Mammary epithelial cell (primary cell): ENCODE data around the gene CNTNAP2.

Source experiments
- CTCF ChIP-seq, 2 donors: IDR thresholded peaks in 1 of 2; conservative IDR thresholded peaks in 1 of 2; 2 replicates each; pipeline ENCODE4 v1.5.1; 2011 to 2012; ENCODE audit warnings: inconsistent platforms in 2 of 2, low read length in 2 of 2, mild to moderate bottlenecking in 2 of 2, control low read depth in 1 of 2, low read depth in 1 of 2; ENCODE audit not compliant: insufficient read depth in 1 of 2; ENCODE audit errors: extremely low read depth in 1 of 2
- EZH2 ChIP-seq: IDR thresholded peaks from 2 replicates; pipeline ENCODE4 v1.6.1; 2012; ENCODE audit warnings: low read length, inconsistent platforms, borderline replicate concordance

DNA sequence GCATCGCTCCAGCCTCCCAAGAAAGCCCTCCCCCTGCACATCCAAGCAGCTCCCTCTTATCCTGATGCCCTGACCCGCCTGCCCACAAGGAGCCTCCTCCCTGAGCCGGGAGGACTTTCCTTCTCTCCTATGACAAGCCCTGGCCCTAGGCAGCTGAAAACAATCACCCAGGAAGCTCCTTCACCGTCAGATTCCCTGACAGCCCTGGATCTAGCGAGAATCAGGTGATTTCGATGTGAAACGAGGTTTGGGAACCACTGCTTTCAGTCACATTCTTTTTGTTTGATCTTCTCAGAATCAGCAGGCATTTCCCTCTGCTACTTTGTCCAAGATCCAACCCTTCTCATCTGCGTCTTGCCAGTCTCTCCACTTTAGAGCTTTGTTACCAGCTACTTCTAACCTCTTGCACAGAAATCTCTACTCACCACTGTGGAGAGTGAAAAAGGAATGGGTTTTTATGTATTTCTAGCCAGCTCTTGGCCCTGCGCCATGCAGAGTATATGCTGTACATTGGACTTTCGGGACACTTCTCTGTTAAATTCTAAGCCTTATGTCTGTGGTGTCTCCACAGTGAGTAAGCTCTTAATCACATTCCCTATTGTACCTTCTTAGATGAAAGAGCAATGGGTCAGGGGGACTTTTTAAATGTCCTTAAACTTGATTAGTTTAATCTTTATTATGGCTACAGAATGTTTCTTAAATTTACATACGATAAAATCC is 2220.8 kb downstream of the CNTNAP2 start:
- TF ChIP-seq CTCF (conservative IDR thresholded peaks at IDR 0.05 in 1 of 2, IDR thresholded peaks at IDR 0.05 in 1 of 2; ENCODE audit: extremely low read depth in 1 of 2, insufficient read depth in 1 of 2, low read depth in 1 of 2, low read length in 2 of 2) (no peak), EZH2 (no peak)
